ENCODE results near the gene MRPS24. TPM values are rescaled to one million over a fixed set of nuclear protein-coding genes. Genes with fewer than 3 reads are reported as not detected.

Gene MRPS24
- total RNA-seq, 1 experiment from 2014 or later = 224 TPM

DNA sequence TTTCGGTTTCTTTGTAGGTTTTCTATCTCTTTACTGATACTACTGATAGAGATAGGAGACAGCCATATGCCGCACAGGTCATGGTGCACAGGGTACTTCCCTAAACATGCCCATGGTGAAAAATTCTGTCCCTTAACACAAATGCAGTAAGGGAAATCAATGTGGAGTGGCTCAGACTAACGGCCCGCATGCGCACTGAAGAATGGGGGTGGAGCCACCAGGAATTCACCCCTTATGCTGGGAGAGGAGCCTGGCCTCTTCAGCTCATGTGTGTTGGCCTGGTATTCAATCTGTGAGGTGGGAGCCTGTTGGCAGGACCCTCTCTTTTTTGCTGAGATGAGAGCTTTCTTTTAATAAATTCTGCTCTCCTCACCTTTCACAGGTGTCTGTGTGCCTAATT is 45.5 kb upstream of the MRPS24 start:
- ChIA-PET POLR2A (no interaction called here), CTCF (no interaction called here)
- in situ Hi-C loops (cut with HindIII; ENCODE audit: low pct_unique_long_range_greater_than_20kb, low sequenced_read_pairs) = no loop called here
- Histone ChIP-seq H3K4me1 (ENCODE audit: control insufficient read depth, insufficient read depth, low read length) (no peaks in the 10 kb centered on the region), H3K4me3 (ENCODE audit: low read depth in 2 of 2, low read length in 2 of 2) (no peak overlapping the region), H3K9me3 (ENCODE audit: control insufficient read depth, insufficient read depth, low read depth, low read length) (no peaks in the 10 kb centered on the region), H3K27ac (ENCODE audit: low read length) (no peak overlapping the region), H3K27me3 (ENCODE audit: control insufficient read depth, insufficient read depth, low read length) (no peaks in the 10 kb centered on the region), H3K36me3 (ENCODE audit: control insufficient read depth, insufficient read depth, low read length) (no peaks in the 10 kb centered on the region)
- ATAC-seq (no peak), DNase-seq (ENCODE audit: low read depth, low spot score) (no peak)
- TF ChIP-seq SIN3A (IDR thresholded peaks at IDR 0.05; ENCODE audit: borderline replicate concordance, insufficient read depth, low read depth, low read length) = no peak
- TF ChIP-seq, protein P1, sequence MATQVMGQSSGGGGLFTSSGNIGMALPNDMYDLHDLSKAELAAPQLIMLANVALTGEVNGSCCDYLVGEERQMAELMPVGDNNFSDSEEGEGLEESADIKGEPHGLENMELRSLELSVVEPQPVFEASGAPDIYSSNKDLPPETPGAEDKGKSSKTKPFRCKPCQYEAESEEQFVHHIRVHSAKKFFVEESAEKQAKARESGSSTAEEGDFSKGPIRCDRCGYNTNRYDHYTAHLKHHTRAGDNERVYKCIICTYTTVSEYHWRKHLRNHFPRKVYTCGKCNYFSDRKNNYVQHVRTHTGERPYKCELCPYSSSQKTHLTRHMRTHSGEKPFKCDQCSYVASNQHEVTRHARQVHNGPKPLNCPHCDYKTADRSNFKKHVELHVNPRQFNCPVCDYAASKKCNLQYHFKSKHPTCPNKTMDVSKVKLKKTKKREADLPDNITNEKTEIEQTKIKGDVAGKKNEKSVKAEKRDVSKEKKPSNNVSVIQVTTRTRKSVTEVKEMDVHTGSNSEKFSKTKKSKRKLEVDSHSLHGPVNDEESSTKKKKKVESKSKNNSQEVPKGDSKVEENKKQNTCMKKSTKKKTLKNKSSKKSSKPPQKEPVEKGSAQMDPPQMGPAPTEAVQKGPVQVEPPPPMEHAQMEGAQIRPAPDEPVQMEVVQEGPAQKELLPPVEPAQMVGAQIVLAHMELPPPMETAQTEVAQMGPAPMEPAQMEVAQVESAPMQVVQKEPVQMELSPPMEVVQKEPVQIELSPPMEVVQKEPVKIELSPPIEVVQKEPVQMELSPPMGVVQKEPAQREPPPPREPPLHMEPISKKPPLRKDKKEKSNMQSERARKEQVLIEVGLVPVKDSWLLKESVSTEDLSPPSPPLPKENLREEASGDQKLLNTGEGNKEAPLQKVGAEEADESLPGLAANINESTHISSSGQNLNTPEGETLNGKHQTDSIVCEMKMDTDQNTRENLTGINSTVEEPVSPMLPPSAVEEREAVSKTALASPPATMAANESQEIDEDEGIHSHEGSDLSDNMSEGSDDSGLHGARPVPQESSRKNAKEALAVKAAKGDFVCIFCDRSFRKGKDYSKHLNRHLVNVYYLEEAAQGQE (IDR thresholded peaks at IDR 0.05; ENCODE audit: insufficient read depth in 1 of 2, low read depth in 2 of 2, low read length in 1 of 2) = no peak
- no peak for TF ChIP-seq TCF7L2 (IDR thresholded peaks at IDR 0.05; ENCODE audit: low read depth, low read length)
- no peak for TF ChIP-seq POLR2AphosphoS5 (IDR thresholded peaks at IDR 0.05; ENCODE audit: low read depth, low read length)
- TF ChIP-seq, protein P2, sequence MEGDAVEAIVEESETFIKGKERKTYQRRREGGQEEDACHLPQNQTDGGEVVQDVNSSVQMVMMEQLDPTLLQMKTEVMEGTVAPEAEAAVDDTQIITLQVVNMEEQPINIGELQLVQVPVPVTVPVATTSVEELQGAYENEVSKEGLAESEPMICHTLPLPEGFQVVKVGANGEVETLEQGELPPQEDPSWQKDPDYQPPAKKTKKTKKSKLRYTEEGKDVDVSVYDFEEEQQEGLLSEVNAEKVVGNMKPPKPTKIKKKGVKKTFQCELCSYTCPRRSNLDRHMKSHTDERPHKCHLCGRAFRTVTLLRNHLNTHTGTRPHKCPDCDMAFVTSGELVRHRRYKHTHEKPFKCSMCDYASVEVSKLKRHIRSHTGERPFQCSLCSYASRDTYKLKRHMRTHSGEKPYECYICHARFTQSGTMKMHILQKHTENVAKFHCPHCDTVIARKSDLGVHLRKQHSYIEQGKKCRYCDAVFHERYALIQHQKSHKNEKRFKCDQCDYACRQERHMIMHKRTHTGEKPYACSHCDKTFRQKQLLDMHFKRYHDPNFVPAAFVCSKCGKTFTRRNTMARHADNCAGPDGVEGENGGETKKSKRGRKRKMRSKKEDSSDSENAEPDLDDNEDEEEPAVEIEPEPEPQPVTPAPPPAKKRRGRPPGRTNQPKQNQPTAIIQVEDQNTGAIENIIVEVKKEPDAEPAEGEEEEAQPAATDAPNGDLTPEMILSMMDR (IDR thresholded peaks at IDR 0.05) = no peak
- intact Hi-C loops (cut with micrococcal nuclease; ENCODE audit: unreplicated experiment) = no loop called here
- no TSS peak for BruUV-seq (replicated peaks)

DNA sequence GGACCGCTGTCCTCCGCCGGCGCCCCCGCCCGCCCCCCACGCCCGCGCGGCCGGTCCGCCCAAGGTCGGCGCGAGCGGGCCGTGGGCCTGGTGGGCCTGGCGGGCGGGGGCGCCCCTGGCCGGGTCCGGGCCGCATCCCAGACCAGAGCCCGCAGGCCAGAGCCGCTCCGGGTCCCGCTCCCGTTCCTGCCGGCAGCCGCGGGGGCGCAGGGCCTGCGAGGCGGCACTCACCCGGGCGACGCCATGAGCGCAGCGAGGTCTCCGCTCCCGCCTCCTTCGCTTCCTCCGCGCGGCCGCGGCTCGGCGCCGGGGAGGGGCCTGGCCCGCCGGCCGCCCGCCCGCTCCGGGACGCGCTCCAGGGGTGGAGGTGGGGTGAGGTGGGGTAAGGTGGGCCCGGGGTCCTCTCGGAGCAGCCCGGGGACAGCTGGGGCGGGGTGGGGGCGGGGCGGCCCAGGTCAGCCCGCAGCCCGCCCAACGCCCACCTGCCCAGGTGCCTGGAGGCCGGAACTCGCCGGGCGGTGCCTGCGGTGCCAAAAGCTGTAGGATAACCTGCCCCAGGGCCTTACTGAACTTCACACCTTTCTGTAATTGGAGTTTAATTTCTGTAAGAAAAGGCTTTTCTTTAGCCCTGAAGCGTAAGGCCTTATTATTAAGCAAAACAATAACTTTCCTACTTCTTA is 37.2 kb upstream of the MRPS24 start, which contains the start of gene URGCP:
URGCP (minus strand) TSS at position 266 of the 680 bp plus-strand sequence; CDS start at position 245, 21 bp downstream.
- TF ChIP-seq, protein P1 (IDR thresholded peaks at IDR 0.05; ENCODE audit: insufficient read depth in 1 of 2, low read depth in 2 of 2, low read length in 1 of 2) = no peak
- no peak for TF ChIP-seq POLR2AphosphoS5 (IDR thresholded peaks at IDR 0.05; ENCODE audit: low read depth, low read length)
- TF ChIP-seq SIN3A (IDR thresholded peaks at IDR 0.05; ENCODE audit: borderline replicate concordance, insufficient read depth, low read depth, low read length) = no peak
- no TSS peak for BruUV-seq (replicated peaks)
- Histone ChIP-seq H3K36me3 (ENCODE audit: control insufficient read depth, insufficient read depth, low read length) (no peaks in the 10 kb centered on the region), H3K27ac (ENCODE audit: low read length) (peak within 1 kb of the TSS; percentile 91), H3K27me3 (ENCODE audit: control insufficient read depth, insufficient read depth, low read length) (no peaks in the 10 kb centered on the region), H3K4me3 (ENCODE audit: low read depth in 2 of 2, low read length in 2 of 2) (peak within 1 kb of the TSS; percentile 77 to 84), H3K4me1 (ENCODE audit: control insufficient read depth, insufficient read depth, low read length) (peaks cover 15% of the 10 kb centered on the region; the same call in 1 of the 2 replicates), H3K9me3 (ENCODE audit: control insufficient read depth, insufficient read depth, low read depth, low read length) (no peaks in the 10 kb centered on the region)
- in situ Hi-C loops (cut with HindIII; ENCODE audit: low pct_unique_long_range_greater_than_20kb, low sequenced_read_pairs) = no loop called here
- intact Hi-C loops (cut with micrococcal nuclease; ENCODE audit: unreplicated experiment) = no loop called here
- POLR2A ChIA-PET = no interaction called here
- CTCF ChIA-PET = no interaction called here
- ATAC-seq = peak; percentile 92
- no peak for DNase-seq (ENCODE audit: low read depth, low spot score)
